Adrenal gland (tissue), 5 donors: ENCODE results near the gene TNFRSF4.

Experiments
- POLR2A ChIP-seq, 2 donors: fragments of 450-650 bp; IDR thresholded peaks; one replicate each; pipeline ENCODE4 v1.6.1; 2017; ENCODE audit warnings: antibody characterized with exemption in 2 of 2, mild to moderate bottlenecking in 2 of 2, moderate library complexity in 1 of 2
- TF ChIP-seq, protein P1 (sequence below), 6 experiments: fragments of 450-650 bp in 4 of 6; fragments of 200-600 bp in 2 of 6; sonication (generic) in 1 of 6; IDR thresholded peaks; 1 replicate in 5 of 6; 2 replicates in 1 of 6; pipeline versions ENCODE4 v1.5.1 to v1.8.0; 2016 to 2021; ENCODE audit warnings: antibody characterized with exemption in 6 of 6, mild to moderate bottlenecking in 2 of 6, moderate library complexity in 1 of 6
- donor health status: DM: no; HTN: no; CAD: no.

- TF ChIP-seq, protein P1, sequence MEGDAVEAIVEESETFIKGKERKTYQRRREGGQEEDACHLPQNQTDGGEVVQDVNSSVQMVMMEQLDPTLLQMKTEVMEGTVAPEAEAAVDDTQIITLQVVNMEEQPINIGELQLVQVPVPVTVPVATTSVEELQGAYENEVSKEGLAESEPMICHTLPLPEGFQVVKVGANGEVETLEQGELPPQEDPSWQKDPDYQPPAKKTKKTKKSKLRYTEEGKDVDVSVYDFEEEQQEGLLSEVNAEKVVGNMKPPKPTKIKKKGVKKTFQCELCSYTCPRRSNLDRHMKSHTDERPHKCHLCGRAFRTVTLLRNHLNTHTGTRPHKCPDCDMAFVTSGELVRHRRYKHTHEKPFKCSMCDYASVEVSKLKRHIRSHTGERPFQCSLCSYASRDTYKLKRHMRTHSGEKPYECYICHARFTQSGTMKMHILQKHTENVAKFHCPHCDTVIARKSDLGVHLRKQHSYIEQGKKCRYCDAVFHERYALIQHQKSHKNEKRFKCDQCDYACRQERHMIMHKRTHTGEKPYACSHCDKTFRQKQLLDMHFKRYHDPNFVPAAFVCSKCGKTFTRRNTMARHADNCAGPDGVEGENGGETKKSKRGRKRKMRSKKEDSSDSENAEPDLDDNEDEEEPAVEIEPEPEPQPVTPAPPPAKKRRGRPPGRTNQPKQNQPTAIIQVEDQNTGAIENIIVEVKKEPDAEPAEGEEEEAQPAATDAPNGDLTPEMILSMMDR (IDR thresholded peaks at IDR 0.05): no peak
- TF ChIP-seq POLR2A (IDR thresholded peaks at IDR 0.05): no peak
Measured at GRCh38 chr1:1228596-1229321, 14.8 kb upstream of the TNFRSF4 start.
